ENCODE measurements around the gene UTS2.

UTS2 gene, protein sequence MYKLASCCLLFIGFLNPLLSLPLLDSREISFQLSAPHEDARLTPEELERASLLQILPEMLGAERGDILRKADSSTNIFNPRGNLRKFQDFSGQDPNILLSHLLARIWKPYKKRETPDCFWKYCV

GRCh38 chr1:7852804-7853683, at the start of gene UTS2:
Gene UTS2 (minus strand): TSS chr1:7853065. CDS start chr1:7853003, 62 bp downstream.
- no peak for DNase-seq

DNA sequence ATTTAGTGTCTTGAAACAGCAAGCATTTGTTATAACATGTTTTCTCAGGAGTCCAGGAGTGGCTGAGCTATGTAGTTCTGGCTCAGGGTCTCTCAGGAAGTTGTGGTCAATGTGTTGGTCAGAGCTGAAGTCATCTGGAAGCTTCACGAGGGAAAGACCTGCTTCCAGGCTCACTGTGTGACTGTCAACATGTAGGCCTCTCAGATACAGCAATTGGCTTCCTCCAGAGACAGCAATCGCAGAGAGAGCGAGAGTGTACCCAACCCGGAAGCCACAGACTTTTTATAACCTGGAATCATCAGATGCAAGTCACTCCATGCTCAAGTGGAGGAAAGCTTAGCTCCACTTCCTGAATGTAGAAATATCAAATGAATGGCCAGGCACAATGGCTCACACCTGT, 46.9 kb upstream of the UTS2 start:
- no peak for DNase-seq

GRCh38 chr1:7898962-7899361, 46.1 kb upstream of the UTS2 start:
- no peak for DNase-seq

DNA sequence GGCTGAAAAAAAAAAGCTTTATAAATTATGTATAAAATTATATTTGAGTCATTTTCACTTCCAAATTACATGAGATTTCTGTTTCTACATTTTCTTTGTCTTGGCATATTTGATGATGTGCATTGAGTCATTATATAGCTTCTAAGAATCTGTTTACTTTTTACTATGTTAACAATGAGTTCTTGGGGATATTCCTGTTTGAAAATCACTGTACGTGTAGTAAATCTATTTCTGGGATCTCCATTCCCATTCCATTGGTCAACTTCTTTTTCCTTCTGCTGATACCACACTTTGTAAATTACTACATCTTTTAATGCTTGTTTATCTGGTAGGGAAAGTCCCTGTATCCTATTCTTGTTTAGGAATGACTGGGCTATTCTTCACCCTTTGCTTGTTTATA, 44.1 kb upstream of the UTS2 start:
- DNase-seq, result no peak

DNA sequence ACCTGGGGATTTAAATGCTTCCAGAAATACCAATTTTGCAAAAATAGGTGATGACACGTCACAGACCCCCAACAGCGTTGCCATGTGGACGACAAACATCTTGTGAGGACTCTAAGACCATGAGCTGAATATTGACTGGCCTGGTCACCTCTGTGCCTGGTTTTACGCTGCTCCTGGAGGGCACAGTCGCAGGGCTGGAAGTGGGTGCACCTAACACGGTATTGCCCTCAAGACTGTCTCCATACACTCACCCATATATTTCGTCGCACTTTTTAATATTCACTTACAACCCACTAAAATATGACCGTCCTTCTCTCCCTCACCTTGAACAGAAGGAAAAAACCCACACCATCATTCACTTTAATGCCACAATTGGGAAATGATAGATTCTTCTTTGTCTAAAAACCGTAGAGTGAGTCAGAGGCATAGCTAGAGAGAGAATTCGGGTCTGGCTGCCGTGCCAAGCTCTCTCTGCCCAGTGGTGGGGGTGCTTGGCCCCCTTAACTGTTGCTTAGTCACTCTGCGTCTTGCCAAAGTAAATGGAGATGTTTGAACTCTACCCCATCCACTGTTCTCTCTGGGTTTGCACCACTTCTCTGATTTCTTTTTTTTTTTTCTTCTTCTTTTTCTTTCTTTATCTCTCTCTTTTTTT, 40.8 kb upstream of the UTS2 start:
- no peak for DNase-seq

DNA sequence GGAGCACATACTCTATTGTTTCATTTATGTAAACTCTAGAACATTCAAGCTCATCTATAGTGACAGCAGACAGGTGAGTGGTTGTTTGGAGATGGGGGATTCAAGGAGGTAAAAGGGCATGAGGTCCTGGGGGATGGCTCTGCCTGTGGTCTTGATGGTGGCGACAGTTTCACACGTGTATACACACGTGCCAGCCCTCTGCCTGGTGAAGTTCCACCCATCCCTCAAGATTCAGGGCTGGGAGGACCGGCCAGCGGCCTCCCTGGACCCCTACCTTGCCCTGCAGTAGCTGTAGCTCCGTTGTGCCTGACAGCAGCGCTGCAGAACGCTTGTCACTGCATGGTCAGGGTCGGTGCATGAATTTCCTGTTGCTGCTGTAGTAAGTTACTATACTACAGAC, 38.9 kb upstream of the UTS2 start:
- no peak for DNase-seq

- DNase-seq, result no peak
Observed at GRCh38 chr1:7890853-7891252, 38.0 kb upstream of the UTS2 start.

DNA sequence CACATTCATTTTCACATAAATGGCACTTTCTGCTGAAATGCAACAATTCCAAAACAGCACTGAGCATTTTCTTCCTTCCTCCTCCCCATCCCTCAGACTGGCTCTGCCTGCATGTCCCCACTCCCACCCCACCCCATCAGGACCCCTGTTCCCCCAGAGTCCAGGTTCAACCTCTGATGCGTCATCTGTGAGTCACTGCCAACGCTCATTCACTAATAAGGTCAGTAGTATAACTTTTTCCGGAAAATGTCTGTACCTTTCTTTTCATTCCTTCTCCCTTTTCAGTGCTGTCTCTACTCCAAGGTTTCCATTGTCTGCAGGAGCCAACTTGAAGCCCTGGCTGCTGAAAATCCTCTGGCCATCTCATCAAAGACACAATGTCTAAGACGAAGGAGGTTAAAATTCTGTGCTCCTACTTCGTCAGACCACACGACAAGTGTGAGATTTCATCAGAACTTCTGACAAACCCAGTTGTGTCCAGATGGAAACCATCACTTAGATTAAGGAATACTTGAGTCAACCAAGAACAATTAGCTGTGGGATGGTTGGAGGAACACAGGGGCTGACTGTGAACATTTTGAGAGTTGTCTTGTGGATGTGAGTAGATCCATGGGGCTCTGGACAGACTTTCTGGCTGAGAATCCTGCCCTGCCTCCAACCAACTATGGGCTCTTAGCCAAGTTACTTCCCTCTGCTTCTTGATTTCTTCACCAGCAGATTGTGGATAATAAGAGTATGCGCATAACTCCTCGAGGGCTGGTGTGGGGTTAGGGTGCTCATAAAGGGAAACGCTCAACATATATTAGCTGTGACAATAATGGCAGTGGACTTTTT, 35.6 kb upstream of the UTS2 start:
- DNase-seq, result no peak

- no peak for DNase-seq
Observed at GRCh38 chr1:7886405-7886745, 33.5 kb upstream of the UTS2 start.

GRCh38 chr1:7885513-7886404, 32.9 kb upstream of the UTS2 start:
- DNase-seq, result peak; percentile 22 to 55

GRCh38 chr1:7884757-7885156, 31.9 kb upstream of the UTS2 start:
- no peak for DNase-seq

- no peak for DNase-seq
Observed at GRCh38 chr1:7879228-7879627, 26.4 kb upstream of the UTS2 start.

DNA sequence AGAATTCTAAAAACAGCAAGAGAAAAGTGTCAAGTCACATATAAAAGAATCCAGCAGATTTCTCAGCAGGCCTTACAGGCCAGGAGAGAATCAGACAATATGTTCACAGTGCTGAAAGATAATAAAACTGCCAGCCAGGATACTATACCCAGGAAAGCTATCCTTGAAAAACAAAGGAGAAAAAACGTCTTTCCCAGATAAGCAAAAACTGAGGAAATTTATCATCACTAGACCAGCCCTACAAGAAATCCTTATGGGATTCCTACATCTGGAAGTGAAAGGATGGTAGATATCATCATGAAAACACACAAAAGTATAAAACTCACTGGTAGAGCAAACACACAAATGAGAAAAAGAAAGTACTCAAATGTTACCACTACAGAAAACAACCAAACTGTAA, 25.2 kb upstream of the UTS2 start:
- DNase-seq, result no peak

DNA sequence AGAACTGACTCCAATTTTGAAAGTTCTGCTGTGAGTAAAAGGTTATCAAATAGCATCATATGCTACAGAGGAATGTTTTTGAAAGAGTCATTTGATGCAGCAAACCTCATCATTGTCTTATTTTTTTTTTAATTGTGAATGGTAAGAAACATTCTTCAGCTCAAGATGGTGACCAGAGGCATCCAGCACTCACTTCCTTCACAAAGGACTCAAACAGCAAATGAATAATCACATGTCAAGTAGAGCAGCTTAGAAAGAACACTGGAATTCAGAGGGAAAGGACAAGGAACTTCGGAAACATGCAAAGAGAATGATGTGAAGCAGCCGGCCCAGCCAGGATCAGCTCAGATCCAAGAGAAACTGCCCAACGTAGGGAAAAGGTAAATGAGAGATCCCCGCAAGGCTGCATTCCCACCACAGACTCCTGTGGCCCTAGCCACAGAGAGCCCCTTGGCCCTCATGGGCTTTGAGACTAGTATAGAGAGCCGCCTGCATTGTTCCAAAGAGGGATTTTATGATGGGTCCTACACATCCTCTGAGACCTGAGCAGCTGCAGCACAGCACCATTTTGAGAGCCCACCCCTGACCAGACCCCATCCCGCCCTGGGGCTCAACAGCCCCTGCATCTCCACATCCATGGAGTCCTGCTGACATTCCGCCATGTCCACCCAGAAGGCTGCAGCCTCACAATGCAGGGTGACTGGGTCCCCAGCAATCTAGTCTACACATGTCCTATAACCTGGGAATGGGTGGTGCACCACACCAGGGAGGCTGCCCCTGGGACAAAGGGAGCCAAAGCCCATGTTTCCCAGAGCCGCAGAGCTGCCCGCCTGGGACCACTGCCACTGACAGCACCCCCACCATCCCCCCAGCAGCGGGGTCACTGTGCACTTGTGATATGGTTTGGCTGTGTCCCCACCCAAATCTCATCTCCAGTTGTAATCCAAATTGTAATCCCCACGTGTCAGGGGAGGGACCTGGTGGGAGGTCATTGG, 21.2 kb upstream of the UTS2 start:
- DNase-seq, result no peak

DNA sequence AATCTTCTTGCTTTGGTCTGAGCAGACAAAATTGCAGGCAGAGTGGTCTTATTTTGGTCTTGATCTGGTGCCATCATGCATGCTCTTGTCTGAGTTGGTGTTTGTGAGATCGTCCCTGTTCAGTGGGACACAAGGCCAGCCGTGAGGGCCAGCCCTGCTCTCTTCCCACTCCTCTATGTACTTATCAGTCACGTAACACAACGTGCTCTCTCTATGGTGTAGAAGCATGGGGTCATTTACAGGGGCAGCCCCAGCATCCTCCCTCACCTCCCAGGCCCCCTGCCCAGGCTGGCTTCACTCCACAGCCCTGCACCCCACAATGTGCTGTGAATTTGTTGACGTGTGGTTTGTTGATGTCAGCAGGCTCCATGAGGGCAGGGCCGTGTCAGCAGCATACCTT, 18.3 kb upstream of the UTS2 start:
- no peak for DNase-seq

DNA sequence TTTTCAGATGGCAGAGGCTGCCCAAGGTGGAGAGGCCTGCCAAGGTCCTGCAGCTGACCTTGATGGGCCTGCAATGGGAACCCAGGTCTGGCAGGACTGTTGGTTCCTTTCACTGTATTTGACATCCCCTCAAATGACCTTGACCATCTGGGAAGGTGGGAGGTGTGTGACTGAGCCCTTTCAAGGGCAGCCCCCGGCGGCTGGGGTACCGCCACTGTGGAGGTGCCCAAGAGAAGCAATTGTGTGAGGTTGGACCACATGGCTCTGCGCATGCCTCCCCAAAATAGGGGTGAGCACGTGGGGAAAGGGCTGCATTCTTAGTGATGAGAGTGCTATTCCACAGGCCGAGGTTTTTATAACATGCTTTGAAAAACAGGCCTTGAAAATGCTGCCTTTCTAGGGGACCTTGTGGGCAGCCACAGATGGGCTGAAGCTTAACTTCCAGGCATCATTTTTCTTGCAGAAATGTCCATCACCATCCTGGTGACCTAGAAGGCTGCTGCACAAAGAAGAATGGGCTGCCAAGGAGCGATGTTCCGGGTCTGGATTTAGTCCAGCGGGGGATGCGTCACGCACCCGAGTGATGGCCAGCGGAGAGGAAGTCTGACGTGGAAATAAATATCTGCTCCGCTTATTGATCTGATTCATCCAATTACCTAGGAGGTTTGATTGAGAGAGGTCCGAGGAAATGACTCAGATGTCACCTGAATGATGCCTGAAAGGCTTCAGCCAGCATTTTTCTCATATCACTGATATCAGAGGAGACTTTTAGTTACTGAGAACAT, 16.5 kb upstream of the UTS2 start:
- DNase-seq, result no peak

- no peak for DNase-seq
Observed at GRCh38 chr1:7868070-7868780, 15.4 kb upstream of the UTS2 start.

GRCh38 chr1:7865978-7866377, 13.1 kb upstream of the UTS2 start:
- no peak for DNase-seq

GRCh38 chr1:7863756-7864328, 11.0 kb upstream of the UTS2 start:
- no peak for DNase-seq

All from stimulated activated CD4-positive, alpha-beta T cell treated with anti-CD3 and anti-CD28 coated beads, Interleukin-2, amount 100 ng/mL, for 24 hours (primary cell).